ENCODE results near the gene NAA35.
"Not testable (repeated sequence)": the region's sequence is repeated elsewhere in the genome, so short reads cannot be mapped to it uniquely, and the experiment has no call there.

The NAA35 gene

DNA sequence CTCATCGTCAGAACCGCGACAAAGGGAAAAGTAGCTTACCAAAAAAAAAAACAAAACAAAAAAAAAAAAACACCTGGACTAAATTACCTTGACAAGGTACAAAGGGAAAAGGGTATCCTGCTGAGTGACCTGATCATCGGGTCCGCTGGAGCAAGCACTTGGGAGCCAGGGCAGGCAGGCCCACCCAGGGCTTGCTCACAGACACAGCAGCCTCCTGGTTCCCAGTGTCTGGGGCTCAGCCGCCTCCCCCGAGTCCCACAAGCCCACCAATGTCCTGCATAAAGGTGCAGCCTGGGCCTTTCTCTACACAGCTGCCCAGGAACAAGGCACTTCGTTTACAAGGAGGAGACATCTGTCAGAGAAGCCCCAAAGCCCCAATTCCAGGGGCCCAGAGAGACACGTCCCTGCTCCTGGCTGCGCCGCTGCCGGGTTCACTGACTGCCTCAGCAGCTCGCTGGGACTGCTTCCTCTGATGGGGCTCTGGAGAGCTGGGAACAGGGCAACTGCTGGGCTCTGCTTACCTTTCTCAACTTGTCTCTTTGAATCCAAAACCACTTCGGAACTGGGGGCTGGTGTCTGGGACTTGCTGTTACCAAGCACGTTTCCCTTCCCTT lies 95.0 kb downstream of the NAA35 start:
- DNase-seq: no peak

DNA sequence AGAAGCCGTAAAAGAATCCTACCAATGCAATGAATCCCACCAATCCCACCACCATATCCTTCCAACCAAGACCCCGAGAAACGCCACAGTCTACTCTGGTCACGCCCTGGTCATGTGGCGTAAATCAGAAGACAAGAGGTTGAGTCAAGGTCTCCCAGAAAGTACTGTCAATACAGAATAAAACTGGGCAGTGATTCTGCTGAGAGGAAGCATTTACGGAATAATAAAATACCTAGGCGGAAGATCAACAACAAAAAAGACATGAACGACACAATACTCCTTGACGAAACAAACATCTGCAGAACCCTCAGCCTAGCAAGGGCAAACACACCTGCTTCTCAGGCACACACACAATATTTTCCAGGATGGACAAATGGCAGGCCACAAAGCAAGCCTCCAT lies 95.6 kb downstream of the NAA35 start:
- DNase-seq: no peak

DNA sequence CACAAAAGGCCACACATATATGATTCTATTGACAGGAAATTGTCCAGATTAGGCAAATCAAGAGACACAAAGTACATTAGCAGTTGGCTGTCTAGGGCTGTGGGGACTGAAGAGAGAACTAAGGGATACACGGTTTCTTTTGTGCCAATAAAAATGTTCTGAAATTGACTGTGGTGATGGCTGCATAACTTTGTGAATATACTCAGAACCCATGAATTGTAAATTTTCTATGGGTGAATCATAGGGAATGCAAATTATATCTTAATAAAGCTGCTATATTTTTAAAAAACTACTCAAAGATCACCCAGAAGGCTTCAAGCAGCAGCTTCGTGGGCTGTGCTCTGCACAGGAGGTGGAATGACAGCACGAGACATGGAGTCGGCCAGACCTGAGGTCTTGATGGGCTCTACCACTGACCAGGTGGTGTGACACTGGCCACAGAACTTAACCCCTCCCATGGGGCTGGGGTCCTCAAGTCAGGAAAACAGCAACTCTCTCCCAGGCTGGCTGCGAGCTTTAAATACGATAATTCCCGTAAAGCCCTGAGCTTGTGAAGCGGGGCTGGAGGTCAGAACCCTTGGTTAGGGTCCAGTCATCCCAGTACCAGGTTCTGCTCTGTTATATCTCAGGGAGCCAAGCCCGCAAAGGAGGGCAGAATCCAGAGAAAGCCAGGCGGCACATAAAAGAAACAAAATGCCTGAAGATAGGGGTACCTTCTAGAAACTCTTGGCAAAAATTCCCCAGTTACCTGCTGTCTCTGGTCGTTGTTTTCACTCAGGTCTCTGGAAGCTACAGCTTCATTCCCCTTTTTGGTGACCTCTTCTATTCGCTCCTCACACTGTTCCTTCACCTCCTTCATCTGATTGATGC lies 99.3 kb downstream of the NAA35 start:
- DNase-seq: no peak

DNA sequence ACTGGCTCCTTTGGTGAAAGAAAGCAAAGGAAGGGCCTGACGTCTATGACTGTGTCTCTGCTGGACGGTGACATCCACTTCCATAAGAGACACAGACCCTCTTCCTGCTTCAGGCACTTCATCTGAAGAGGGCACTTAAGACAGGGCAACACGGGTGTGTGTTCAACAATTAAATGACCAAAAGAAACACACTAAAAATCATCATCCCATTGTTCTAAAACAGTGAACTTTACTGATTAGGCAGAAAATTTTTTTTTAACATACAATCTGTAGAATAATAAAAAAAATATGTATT lies 99.9 kb downstream of the NAA35 start:
- no peak for DNase-seq

DNA sequence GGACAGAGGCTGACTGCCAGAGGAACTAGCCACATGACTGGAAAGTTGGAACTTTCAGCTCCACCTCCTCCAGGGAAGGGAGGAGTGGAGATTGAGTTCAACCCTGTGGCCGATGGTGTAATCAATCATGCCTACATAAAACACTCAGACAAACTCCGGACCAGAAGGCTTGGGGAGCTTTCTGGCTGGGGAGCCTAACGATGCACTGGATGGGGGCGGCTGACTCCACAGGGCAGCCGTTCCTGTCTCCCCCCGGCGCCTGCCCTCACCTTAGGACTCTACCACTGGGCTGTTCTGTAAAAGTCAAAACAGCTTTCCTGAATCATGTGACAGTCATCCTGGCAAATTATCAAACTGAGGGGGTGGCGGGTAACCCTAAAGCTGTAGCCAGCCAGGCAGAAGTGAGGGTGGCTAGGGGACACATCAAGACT lies 100.4 kb downstream of the NAA35 start:
- no peak for DNase-seq

DNA sequence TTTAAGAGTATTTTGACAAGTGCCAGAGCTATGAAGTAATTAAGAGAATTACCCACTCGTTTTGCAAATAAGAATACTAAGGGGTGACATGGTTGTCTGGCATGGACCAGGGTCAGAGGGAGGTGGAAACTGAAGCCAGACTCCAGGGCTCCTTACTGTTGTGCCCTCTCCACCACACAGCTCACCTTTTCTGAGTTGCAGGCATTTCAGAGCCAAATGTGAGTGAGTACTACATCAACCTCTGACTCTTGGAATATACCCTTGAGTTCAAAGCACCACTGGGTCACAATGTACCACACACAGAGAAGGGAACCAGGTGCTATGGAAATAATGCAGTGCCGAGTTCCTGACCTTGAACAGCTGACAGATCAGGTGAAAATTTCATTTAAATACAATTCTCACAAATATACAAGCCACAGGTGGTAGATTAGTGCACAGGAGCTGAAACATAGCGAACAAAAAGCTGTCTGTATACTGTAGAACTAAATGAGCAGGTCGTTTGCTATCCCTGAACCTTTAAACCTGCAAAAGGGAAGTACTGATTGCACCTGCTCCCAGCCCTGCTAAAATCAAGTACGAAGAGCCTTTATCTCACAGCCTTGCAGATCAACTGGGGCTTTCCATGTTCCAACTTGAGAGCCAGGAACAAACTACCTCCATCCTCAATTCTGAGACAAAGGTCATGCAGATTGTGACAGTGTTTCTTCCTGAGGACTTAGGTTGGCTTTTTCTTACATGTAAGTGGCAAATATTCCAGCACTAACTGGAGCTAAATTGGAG lies 101.4 kb downstream of the NAA35 start:
- no peak for DNase-seq

DNA sequence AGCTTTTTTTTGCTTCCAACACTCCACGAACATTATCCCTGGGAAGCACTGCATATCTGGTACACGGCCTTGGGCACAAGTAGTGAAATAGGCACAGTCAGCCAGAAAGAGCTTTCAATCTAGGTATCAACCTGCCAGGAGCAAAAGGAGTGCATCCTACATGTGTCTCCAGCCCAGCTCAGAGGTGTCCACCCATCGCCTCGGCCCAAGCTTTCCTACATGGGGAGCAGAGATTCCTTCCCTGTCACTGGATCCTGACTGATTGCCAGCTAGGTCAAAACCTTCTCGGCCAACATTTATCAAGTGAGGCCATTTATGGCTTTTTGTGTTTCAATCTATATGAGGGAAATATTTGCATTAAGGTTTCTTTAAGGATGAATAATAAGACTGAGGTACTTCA lies 102.6 kb downstream of the NAA35 start:
- DNase-seq: no peak

DNA sequence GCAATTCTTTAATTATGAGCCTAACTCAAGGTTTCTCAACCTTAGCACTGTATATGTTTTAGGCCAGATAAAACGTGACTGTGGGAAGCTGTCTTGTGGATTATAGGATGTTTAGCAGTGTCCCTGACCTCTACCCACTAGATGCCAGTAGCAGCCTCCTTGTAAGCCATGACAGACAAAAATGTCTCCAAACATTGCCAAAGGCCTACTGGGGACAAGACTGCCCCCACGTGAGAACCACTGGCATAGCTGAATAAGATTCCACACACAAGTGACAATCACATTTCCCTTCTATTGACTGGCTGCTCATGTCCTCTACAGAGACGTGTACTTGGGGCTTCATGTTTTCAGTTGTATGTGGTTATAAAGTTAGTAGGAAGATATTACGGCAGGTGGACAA lies 103.1 kb downstream of the NAA35 start:
- no peak for DNase-seq

DNA sequence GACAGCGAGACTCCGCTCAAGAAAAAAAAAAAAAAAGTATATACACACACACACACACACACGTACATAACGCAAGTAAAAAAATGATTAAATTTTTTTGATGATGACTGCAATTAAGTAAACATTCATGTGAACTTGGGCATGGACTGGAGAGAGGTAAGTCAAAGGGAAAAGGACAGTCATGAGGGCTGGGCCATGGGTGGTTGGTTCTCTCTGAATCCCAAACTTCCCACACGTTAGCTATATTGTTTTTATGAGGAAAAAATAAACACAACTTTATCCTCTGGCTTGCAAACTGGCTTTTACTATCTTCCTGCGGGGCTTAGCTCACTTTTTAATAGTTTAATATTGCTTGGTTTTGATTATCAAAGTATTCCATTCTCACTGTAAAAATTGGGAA lies 104.7 kb downstream of the NAA35 start:
- no peak for DNase-seq

DNA sequence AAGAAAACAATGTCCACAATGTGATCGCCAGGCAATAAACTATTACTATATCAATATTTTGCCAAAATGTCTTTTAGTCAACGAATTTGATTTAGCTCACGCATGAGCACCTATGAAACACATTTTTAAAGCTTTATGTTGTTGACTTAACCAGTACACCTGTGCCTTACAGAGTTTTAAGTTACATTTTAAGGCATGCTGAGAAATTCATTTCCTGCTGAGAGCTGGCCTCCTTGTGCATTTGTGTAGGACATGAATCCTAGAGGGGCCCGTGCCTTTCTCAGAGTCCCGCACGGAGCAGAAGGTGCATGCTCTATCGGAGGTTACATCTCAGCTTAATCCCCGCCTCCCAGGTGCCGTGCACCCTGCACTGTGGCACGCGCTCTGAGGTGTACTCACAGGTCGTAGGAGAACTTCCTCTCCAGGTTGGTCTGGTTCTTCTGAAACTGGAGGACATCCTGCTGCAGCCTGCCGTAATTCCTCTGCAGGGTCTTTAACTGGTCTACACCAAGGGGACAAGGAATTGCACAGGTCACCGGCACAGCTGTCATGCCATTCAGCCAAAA lies 105.2 kb downstream of the NAA35 start:
- DNase-seq: no peak

DNA sequence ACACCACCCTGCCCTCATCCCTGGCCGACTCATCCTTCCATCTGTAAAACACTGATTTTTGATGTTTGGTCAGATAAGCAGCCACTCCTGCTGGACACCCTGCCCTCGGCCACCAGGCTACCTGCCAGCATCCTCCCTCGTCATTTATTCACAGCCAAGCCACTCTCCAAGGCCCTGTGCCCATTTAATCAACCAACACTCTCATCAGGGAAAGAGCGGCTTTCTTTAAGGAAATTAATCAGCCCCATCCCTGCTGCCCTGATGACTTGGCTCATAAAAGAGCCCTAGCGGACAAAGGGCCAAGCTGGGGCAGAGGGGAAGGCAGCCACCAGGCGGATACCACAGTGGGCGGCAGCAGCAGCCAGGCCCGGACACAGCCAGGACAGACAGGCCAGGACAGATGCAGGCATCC lies 106.0 kb downstream of the NAA35 start:
- DNase-seq: no peak

DNA sequence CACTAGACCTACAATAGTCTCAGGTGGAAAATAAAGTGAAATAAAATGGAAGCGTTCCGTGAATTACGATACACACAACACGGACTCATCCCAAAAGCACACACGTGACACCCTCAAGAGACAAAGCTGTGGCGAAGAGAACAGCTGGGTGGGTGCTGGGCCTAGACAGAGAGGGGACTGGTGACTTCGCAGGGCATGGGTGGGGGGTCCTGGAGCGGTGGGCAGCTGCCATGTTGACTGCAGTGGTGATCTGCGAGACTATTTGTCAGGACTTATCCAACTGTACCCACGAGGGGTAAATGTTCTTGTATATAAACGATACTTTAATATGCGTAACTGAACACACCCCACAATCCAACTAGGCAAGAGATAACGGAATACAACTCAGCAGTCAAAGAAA lies 106.4 kb downstream of the NAA35 start:
- no peak for DNase-seq

DNA sequence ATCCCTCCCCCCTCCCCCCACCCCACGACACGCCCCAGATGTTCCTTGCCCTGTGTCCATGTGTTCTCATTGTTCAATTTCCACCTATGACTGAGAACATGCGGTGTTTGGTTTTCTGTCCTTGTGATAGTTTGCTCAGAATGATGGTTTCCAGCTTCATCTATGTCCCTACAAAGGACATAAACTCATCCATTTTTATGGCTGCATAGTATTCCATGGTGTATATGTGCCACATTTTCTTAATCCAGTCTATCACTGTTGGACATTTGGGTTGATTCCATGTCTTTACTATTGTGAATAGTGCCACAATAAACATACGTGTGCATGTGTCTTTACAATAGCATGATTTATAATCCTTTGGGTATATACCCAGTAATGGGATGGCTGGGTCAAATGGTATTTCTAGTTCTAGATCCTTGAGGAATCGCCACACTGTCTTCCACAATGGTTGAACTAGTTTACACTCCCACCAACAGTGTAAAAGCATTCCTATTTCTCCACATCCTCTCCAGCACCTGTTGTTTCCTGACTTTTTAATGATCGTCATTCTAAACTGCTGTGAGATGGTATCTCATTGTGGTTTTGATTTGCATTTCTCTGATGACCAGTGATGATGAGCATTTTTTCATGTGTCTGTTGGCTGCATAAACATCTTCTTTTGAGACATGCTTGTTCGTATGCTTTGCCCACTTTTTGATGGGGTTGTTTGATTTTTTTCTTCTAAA lies 107.2 kb downstream of the NAA35 start:
- DNase-seq: not testable (repeated sequence)

DNA sequence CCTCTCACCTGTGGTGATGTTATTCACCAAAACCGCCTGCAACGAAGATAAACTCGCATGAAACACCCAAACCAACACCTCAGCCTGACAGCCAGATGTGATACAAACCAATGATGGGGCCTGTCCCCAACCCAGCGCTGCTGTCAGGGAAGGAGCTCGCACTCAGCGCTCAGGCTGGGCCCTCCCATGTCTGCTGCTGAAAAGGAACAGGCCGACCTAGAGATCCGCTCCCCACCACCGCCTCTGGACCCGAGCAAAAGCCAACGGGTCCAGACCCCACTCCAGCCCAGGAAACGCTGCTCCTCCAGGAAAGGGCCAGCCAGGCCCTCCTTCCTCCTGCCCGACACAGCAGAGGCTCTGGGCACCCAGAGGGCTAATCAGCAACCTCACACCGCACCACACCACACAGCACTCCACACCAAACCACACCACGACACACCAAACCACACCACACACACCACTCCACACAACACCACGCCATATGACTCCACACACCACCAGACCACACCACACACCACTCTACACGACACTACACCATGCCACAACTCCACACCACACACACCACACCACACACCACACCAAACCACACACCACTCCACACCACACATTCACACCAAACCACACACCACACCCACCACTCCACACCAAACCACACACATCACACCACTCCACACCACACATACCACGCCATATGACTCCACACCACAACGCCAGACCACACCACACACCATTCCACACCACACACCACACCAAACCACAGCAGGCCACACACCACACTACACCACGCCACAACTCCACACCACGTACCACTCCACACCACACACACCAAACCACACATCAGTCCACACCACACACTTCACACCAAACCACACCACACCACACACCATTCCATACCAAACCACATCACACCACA lies 111.9 kb downstream of the NAA35 start:
- DNase-seq: no peak

DNA sequence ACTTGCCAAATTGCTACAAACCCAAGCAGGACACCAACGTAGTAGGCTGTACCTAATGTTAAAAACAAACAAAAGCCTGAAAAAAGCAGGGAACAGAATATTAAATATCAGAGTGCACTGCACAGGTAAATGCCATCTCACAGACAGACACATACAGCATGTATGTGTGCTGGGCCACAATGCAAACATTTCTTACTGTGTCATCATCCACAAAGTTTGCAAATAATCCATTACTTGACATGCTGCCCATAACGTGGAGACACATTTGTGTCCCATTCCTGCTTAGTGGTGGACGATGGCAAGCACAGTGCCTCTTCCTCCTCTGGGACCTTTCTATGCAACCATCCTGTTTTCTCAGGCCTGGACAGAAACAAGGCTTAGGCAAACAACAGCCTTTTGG lies 113.7 kb downstream of the NAA35 start:
- DNase-seq: no peak

DNA sequence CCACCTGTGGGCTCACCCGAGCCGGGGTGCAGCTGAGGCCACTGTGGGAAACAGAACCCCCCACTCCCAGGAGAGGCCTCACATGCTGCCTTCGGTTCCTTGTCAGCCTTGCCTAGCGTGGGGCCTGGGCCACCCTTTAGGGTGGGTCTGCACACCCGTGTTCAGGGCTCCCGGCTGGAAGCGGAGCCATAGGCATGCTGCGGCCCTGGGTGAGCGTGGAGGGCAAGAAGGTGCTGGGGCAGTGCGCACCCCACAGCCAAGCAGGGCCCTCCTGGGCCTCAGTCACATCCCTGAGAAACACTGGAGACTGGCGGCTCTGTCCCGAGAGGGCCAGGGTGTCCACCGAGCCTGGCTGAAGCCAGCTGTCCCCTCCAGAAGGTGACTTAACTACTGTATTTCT lies 116.5 kb downstream of the NAA35 start:
- DNase-seq: no peak

DNA sequence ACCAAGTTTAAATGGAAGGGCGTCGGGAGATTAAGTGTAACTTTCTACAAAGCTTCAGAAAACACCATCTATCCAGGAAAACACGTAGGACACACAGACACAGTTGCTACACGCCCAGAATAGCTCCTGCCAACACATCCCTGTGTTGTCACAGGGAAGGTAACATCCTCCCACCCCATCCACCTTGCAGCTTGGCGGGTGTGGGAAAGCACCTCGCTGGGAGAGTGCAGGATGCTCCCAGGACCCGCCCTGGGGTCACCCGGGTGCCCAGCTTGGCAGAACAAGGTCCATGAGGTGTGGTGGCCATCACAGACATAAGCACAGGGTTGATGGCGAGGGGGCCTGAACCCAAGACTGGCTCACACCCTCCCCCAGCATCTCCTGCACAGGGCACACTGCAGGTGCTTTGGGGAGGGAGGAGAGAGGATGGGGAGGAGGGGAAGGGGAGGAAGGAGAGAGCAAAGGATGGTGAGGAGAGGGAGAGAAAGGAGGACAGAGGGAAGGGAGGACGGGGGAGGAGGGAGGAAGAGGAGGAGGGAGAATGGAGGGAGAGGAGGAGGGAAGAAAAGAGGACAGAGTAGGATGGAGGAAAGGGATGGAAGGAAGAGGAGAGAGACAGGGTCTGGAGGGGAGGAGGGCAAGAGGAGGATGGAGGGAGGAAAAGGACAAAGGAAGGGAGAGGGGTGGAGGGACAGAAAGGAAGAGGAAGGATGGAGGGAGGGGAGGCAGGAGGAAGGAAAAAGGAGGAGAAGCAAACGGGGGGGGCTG lies 121.2 kb downstream of the NAA35 start:
- no peak for DNase-seq

DNA sequence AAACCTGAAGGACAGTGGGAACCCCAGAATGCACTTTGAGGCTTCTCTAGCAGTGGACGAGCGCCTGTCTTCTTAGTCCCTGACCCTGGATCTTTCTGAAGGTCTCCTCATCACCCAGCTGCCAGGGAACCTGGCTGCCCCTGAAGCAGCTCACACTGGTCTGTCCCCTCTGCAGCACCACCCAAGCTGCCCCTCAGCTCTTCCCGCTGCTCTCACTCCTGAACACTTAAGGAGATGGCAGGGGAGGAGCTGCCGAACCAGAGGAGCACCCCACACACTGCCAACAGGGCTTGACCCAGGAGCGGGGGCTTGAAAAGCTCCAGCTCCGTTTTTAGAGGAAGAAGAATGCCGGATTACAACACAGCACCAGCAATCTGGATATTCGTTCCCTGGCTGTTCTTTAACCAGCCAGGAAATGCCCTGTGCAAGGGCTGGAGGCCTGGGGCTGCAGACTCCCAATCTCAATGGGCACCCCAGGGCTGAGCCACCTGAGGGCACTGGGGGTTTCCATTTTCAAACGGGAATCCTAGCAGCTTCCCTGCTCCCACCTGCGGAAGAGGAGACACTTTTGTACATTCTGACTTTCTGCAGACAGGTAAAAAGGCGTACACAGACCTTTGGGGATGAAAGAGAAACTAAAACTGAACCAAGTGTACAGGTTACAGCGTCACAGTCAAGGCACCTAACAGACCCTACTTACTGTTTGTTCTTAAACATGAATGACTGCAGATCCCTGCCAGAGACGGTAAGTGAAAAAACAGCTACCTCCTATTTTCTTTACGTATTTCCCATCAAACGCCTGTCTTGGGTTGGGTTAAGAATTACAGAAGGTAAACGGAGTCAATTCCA lies 122.1 kb downstream of the NAA35 start:
- no peak for DNase-seq

DNA sequence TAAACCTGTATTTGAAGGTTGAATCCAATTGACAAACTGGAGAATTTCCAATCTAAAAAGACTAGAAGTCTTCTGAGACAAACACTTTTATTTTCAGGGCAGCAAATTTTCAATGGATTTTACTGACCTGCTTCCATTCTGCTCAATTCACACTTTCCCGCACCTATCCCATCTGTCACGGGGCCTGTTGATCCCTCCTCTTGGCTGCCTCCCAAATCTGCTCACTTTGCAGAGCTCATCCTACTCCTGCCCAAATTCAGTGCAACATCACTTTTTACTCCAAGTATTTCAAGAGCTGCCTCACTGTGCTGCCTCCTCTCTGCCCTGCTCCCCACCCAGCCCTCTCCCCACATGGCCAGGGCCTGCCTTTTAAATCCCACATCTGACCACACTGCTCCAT lies 123.3 kb downstream of the NAA35 start:
- no peak for DNase-seq

All from GOT3 (cell line).